Spleen (tissue), 11 donors: ENCODE results near the gene GAL3ST2. TPM values are rescaled to one million over a fixed set of nuclear protein-coding genes. Genes with fewer than 3 reads are reported as not detected.
A peak's percentile ranks its signal among the peaks of the same experiment; 100 is the strongest.
"Not testable (repeated sequence)": the region's sequence is repeated elsewhere in the genome, so short reads cannot be mapped to it uniquely, and the experiment has no call there.

ENCODE experiments used
- DNase-seq: peaks from one replicate; pipeline ENCODE4 v3.0.0-alpha.2; 2020
- H3K27ac ChIP-seq, 8 donors: fragments of 200-600 bp; sonication (generic) in 7 of 8; 1 replicate in 4 of 8; 2 replicates in 4 of 8; pipeline versions ENCODE4 v1.5.0 to v1.8.0; 2016 to 2021; ENCODE audit warnings: inconsistent platforms in 4 of 8, mild to moderate bottlenecking in 4 of 8, moderate library complexity in 1 of 8
- H3K27me3 ChIP-seq, 7 donors: fragments of 200-600 bp; sonication (generic) in 6 of 7; replicated peaks in 1 of 7; 1 replicate in 4 of 7; 2 replicates in 3 of 7; pipeline versions ENCODE4 v1.5.0 to v1.8.0; 2016 to 2021; ENCODE audit warnings: inconsistent platforms in 3 of 7, mild to moderate bottlenecking in 1 of 7
- H3K36me3 ChIP-seq, 6 donors: fragments of 200-600 bp; sonication (generic) in 5 of 6; 1 replicate in 4 of 6; 2 replicates in 2 of 6; pipeline versions ENCODE4 v1.5.0 to v1.8.0; 2016 to 2021; ENCODE audit warnings: inconsistent platforms in 2 of 6
- H3K4me1 ChIP-seq, 6 donors: fragments of 200-600 bp; sonication (generic) in 5 of 6; 1 replicate in 3 of 6; 2 replicates in 3 of 6; pipeline versions ENCODE4 v1.5.0 to v1.8.0; 2016 to 2021; ENCODE audit warnings: inconsistent platforms in 3 of 6
- H3K4me3 ChIP-seq, 8 donors: fragments of 200-600 bp; sonication (generic) in 7 of 8; 1 replicate in 4 of 8; 2 replicates in 4 of 8; pipeline versions ENCODE4 v1.5.0 to v1.8.0; 2016 to 2021; ENCODE audit warnings: inconsistent platforms in 4 of 8, mild to moderate bottlenecking in 4 of 8, moderate library complexity in 2 of 8
- H3K9me3 ChIP-seq, 8 donors: fragments of 200-600 bp; sonication (generic) in 7 of 8; 1 replicate in 4 of 8; 2 replicates in 4 of 8; pipeline versions ENCODE4 v1.5.0 to v1.8.0; 2016 to 2021; ENCODE audit warnings: inconsistent platforms in 4 of 8
- POLR2A ChIP-seq, 3 donors: fragments of 450-650 bp; IDR thresholded peaks; one replicate each; pipeline ENCODE4 v1.5.1; 2017; ENCODE audit warnings: antibody characterized with exemption in 3 of 3, mild to moderate bottlenecking in 1 of 3
- POLR2AphosphoS5 ChIP-seq, 3 donors: sonication (generic); formaldehyde crosslinking; IDR thresholded peaks; one replicate each; pipeline ENCODE4 v1.5.1; 2017; ENCODE audit warnings: antibody characterized with exemption in 3 of 3
- WGBS, 5 donors: extraction: QIAGEN DNeasy Blood & Tissue Kit in 3 of 5; methylation state at CpG; one replicate each; pipeline versions ENCODE4 v1.1.5 to v1.1.7; 2013 to 2018; 5-methylcytosine and 5-hydroxymethylcytosine counted together
- intact Hi-C: fragments of 100-400 bp; cut with DNase I; formaldehyde crosslinking; loops from one replicate; pipeline ENCODE4 v1.15.0; 2023; ENCODE audit warnings: low total_unique reads
- polyA plus RNA-seq, 3 donors: library from polyadenylated mRNA; stranded (reverse); fragments of 200-250 nt; gene quantifications; one replicate each; pipeline ENCODE4 v1.2.1, GENCODE V29; 2013
- total RNA-seq, 7 donors: library from RNA; depleted of rRNA in 3 of 7; stranded (reverse); fragments of >200 nt in 3 of 7; fragmentation: NEBNext Ultra II Directional in 4 of 7; extraction: Animal tissue kit (Norgen Biotek cat#: 25700) in 4 of 7; gene quantifications; one replicate each; pipeline versions ENCODE4 v1.1.0 to v1.2.1, GENCODE V29; 2016 to 2021
- TF ChIP-seq, protein P1 (sequence below), 11 experiments: fragments of 200-600 bp in 7 of 11; fragments of 450-650 bp in 4 of 11; sonication (generic) in 4 of 11; IDR thresholded peaks in 8 of 11; conservative IDR thresholded peaks in 3 of 11; 1 replicate in 7 of 11; 2 replicates in 4 of 11; pipeline versions ENCODE4 v1.4.0 to v1.8.0; 2016 to 2021; ENCODE audit warnings: antibody characterized with exemption in 11 of 11, inconsistent platforms in 4 of 11, mild to moderate bottlenecking in 1 of 11
- donor health status: healthy with polysubstance abuse.
- donor health status: DM: no; HTN: no; CAD: no; lungs with moderate emphysema.
- donor health status: DM: no; HTN: no; CAD: no.
- donor health status: Bipolar disorder and iron deficiency.
- donor health status: healthy.
- donor health status: DM: no; HTN: no; CAD: no.
- donor health status: DM: yes; HTN: yes; CAD: no.

The GAL3ST2 gene
- total and polyA plus RNA-seq, 10 donors = 0.25 to 0.85 TPM; not detected in 8

DNA sequence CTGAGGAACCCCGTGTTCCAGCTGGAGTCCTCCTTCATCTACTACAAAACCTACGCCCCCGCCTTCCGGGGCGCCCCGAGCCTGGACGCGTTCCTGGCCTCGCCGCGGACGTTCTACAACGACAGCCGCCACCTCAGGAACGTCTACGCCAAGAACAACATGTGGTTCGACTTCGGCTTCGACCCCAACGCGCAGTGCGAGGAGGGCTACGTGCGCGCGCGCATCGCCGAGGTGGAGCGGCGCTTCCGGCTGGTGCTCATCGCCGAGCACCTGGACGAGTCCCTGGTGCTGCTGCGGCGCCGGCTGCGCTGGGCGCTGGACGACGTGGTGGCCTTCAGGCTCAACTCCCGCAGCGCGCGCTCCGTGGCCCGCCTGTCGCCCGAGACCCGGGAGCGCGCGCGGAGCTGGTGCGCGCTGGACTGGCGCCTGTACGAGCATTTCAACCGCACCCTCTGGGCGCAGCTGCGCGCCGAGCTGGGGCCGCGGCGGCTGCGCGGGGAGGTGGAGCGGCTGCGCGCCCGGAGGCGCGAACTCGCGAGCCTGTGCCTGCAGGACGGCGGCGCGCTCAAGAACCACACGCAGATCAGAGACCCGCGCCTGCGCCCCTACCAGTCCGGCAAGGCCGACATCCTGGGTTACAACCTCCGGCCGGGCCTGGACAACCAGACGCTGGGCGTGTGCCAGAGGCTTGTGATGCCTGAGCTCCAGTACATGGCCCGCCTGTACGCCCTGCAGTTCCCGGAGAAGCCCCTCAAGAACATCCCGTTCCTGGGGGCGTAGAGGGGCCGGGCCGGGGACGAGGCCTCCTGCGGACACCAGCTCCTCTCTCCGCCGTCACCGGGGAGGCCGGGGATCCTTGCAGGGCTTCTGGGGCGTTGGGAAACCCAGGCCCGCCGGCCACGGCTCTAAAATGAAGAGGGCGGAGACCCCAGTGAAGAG is 27.0 kb downstream of the GAL3ST2 start:
- Histone ChIP-seq H3K4me1 (peaks cover 14 to 25% (median 22%) of the 10 kb centered on the region in 6 donors), H3K9me3 (no peaks in the 10 kb centered on the region), H3K27me3 (peaks cover 0 to 34% (median 24%) of the 10 kb centered on the region in 7 donors), H3K27ac (peak overlapping the region in 4 of 8 donors; percentile 26 to 60 (median 44)), H3K36me3 (no peaks in the 10 kb centered on the region), H3K4me3 (peak overlapping the region; percentile 40 to 74 (median 46))
- peak in 2 of 3 donors; percentile 28 to 65 for TF ChIP-seq POLR2AphosphoS5 (IDR thresholded peaks at IDR 0.05)
- TF ChIP-seq, protein P1, sequence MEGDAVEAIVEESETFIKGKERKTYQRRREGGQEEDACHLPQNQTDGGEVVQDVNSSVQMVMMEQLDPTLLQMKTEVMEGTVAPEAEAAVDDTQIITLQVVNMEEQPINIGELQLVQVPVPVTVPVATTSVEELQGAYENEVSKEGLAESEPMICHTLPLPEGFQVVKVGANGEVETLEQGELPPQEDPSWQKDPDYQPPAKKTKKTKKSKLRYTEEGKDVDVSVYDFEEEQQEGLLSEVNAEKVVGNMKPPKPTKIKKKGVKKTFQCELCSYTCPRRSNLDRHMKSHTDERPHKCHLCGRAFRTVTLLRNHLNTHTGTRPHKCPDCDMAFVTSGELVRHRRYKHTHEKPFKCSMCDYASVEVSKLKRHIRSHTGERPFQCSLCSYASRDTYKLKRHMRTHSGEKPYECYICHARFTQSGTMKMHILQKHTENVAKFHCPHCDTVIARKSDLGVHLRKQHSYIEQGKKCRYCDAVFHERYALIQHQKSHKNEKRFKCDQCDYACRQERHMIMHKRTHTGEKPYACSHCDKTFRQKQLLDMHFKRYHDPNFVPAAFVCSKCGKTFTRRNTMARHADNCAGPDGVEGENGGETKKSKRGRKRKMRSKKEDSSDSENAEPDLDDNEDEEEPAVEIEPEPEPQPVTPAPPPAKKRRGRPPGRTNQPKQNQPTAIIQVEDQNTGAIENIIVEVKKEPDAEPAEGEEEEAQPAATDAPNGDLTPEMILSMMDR (IDR thresholded peaks at IDR 0.05 in 8 of 11, conservative IDR thresholded peaks at IDR 0.05 in 3 of 11) = no peak
- intact Hi-C loops = no loop called here
- peak; percentile 83 for DNase-seq
- WGBS, 5 donors = 2 to 3% (median 3%) methylated on average over 21 to 109 of the region's 109 CpGs

DNA sequence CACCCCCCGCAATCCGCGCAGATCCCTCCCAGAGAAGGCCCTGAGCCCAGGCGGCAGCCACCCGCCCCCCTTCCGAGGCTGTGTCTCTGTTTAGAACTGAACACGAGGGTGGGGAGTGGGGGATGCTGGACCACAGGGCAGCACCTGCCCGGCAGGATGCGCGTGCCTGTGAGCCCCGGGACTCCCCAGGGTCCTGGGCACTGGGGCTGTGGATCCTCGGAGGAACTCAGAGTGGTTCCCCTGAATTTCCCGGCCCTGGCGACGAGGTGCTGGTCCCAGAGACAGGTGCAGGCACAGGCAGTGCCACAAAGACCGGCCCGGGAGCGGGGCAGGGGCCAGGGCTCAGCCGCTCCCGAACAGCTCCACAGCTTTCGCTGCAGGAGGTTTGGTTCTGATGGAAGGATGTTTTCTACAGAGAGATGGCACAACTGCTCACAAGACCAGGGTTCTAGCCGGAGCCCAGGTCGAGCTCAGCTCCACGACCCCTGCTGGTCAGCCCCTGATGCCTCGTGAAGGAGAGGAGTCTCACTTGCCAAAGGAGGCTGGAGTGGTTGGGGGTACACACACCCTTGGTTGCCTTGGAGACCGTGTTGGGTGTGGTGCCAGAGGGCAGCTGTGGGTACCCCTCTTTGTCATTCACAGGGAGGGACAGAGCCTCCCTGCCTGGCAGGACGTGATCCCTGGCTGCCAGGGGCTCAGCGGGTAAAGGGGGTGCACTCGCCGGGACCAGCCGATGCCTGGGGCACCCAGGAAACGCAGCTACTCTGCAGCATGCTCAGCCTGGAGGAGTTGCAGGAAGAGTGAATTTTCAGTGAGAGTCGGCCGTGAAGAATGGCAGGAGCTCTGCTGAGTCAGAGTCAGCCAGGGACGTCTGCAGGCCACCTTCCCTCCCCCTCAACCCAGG is 28.0 kb downstream of the GAL3ST2 start:
- TF ChIP-seq POLR2A (IDR thresholded peaks at IDR 0.05) = no peak
- no peak for TF ChIP-seq POLR2AphosphoS5 (IDR thresholded peaks at IDR 0.05)
- TF ChIP-seq, protein P1 (IDR thresholded peaks at IDR 0.05 in 8 of 11, conservative IDR thresholded peaks at IDR 0.05 in 3 of 11) = no peak
- peaks cover 0 to 43% (median 24%) of the 10 kb centered on the region in 7 donors for H3K27me3 ChIP-seq
- intact Hi-C loops = no loop called here
- 5 to 10% (median 8%) methylated on average over 8 to 35 of the region's 35 CpGs for WGBS, 5 donors
- peaks cover 14 to 25% (median 22%) of the 10 kb centered on the region in 6 donors for H3K4me1 ChIP-seq
- H3K9me3 ChIP-seq = no peaks in the 10 kb centered on the region
- peak overlapping the region in 4 of 8 donors; percentile 26 to 60 (median 44) for H3K27ac ChIP-seq
- DNase-seq = peak; percentile 75
- no peaks in the 10 kb centered on the region for H3K36me3 ChIP-seq
- peak overlapping the region in 7 of 8 donors; percentile 40 to 74 (median 48) for H3K4me3 ChIP-seq

DNA sequence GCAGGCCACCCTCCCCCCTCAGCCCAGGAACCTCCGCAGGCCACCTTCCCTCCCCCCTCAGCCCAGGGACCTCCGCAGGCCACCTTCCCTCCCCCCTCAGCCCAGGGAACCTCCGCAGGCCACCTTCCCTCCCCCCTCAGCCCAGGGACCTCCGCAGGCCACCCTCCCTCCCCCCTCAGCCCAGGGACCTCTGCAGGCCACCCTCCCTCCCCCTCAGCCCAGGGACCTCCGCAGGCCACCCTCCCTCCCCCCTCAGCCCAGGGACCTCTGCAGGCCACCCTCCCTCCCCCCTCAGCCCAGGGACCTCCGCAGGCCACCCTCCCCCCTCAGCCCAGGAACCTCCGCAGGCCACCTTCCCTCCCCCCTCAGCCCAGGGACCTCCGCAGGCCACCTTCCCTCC is 29.6 kb downstream of the GAL3ST2 start:
- intact Hi-C loops, DNase-seq, H3K27ac ChIP-seq, H3K36me3 ChIP-seq, H3K9me3 ChIP-seq, H3K4me3 ChIP-seq: not testable (repeated sequence)
- 26 to 50% (median 50%) methylated on average over 1 to 3 of the region's 8 CpGs; no CpG with 5 or more reads in 2 of the 5 donors for WGBS, 5 donors
- H3K27me3 ChIP-seq = peaks cover 0 to 47% (median 24%) of the 10 kb centered on the region in 7 donors
- peaks cover 14 to 25% (median 22%) of the 10 kb centered on the region in 6 donors for H3K4me1 ChIP-seq

DNA sequence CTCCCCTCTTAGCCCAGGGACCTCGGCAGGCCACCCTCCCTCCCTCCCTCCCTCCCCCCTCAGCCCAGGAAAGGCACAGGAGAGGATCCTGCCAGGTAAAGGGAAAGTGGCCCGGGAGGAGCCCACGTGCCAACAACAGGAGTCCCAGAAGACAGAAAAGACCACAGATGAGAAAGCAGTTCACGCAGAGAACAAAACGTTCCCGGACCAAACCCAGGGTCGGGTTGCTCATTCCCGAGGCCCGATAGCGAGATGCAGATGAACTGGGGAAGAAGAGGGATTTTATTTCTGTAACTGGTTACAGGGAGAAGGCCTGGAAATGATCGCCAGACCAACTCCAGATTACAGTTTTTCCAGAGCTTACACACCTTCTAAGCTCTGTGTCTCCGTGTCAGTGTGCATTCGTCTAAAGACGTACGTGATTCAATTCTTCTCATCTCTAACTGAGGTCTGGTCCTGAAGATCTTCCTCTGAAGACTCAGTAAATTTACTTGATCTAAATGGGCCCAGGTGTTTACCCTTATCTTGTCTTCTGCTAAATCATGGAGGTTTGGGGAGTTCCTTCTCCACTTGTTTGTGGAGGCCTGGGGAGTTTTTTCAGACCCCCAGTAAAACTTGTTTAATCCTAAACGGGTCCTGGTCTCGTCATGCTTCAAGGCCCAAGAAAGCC is 31.6 kb downstream of the GAL3ST2 start:
- Histone ChIP-seq H3K27me3 (peaks cover 0 to 51% (median 17%) of the 10 kb centered on the region in 7 donors), H3K9me3 (no peaks in the 10 kb centered on the region), H3K27ac (peak overlapping the region in 1 of 8 donors; percentile 22), H3K4me1 (peaks cover 12 to 21% (median 18%) of the 10 kb centered on the region in 6 donors), H3K36me3 (no peaks in the 10 kb centered on the region), H3K4me3 (no peak overlapping the region)
- intact Hi-C loops = no loop called here
- 76 to 81% (median 78%) methylated on average over 16 to 17 of the region's 17 CpGs for WGBS, 5 donors
- TF ChIP-seq POLR2AphosphoS5 (IDR thresholded peaks at IDR 0.05) (no peak), POLR2A (IDR thresholded peaks at IDR 0.05) (no peak)
- TF ChIP-seq, protein P1 (IDR thresholded peaks at IDR 0.05 in 8 of 11, conservative IDR thresholded peaks at IDR 0.05 in 3 of 11) = no peak
- no peak for DNase-seq
